Thyroid gland (tissue), 4 donors: ENCODE data around the gene SMIM12.

ENCODE experiments used
- CTCF ChIP-seq, 6 experiments: fragments of 200-600 bp in 3 of 6; fragments of 450-650 bp in 3 of 6; sonication (generic) in 3 of 6; IDR thresholded peaks; one replicate each; pipeline ENCODE4 v1.5.1; 2016 to 2019; ENCODE audit warnings: antibody characterized with exemption in 6 of 6, mild to moderate bottlenecking in 2 of 6, inconsistent platforms in 1 of 6, moderate library complexity in 1 of 6
- POLR2A ChIP-seq, 2 donors: fragments of 450-650 bp; IDR thresholded peaks; one replicate each; pipeline ENCODE4 v1.6.1; 2017; ENCODE audit warnings: antibody characterized with exemption in 2 of 2, mild to moderate bottlenecking in 2 of 2, moderate library complexity in 1 of 2

- TF ChIP-seq CTCF (IDR thresholded peaks at IDR 0.05) (no peak), POLR2A (IDR thresholded peaks at IDR 0.05) (no peak)
Observed at GRCh38 chr1:34842952-34843371, 16.6 kb downstream of the SMIM12 start.
